ENCODE results near the gene GOLM1. TPM values are rescaled to one million over a fixed set of nuclear protein-coding genes. Genes with fewer than 3 reads are reported as not detected.
"Not testable (repeated sequence)": the region's sequence is repeated elsewhere in the genome, so short reads cannot be mapped to it uniquely, and the experiment has no call there.

GOLM1 gene
- total and polyA plus RNA-seq, 2 experiments from 2014 or later = 60.2 to 66.7 TPM

DNA sequence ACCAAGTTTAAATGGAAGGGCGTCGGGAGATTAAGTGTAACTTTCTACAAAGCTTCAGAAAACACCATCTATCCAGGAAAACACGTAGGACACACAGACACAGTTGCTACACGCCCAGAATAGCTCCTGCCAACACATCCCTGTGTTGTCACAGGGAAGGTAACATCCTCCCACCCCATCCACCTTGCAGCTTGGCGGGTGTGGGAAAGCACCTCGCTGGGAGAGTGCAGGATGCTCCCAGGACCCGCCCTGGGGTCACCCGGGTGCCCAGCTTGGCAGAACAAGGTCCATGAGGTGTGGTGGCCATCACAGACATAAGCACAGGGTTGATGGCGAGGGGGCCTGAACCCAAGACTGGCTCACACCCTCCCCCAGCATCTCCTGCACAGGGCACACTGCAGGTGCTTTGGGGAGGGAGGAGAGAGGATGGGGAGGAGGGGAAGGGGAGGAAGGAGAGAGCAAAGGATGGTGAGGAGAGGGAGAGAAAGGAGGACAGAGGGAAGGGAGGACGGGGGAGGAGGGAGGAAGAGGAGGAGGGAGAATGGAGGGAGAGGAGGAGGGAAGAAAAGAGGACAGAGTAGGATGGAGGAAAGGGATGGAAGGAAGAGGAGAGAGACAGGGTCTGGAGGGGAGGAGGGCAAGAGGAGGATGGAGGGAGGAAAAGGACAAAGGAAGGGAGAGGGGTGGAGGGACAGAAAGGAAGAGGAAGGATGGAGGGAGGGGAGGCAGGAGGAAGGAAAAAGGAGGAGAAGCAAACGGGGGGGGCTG lies 37.2 kb downstream of the GOLM1 start:
- H3K36me3 ChIP-seq = no peaks in the 10 kb centered on the region
- H3K4me3 ChIP-seq = no peak overlapping the region
- peaks cover 7% of the 10 kb centered on the region for H3K4me1 ChIP-seq (ENCODE audit: low read depth)
- H3K9me3 ChIP-seq (ENCODE audit: low read depth) = no peaks in the 10 kb centered on the region
- H3K27ac ChIP-seq = no peak overlapping the region
- DNase-seq (ENCODE audit: low read depth in 1 of 2, low spot score in 1 of 2) = no peak
- no peaks in the 10 kb centered on the region for H3K27me3 ChIP-seq
- TF ChIP-seq, protein P1, sequence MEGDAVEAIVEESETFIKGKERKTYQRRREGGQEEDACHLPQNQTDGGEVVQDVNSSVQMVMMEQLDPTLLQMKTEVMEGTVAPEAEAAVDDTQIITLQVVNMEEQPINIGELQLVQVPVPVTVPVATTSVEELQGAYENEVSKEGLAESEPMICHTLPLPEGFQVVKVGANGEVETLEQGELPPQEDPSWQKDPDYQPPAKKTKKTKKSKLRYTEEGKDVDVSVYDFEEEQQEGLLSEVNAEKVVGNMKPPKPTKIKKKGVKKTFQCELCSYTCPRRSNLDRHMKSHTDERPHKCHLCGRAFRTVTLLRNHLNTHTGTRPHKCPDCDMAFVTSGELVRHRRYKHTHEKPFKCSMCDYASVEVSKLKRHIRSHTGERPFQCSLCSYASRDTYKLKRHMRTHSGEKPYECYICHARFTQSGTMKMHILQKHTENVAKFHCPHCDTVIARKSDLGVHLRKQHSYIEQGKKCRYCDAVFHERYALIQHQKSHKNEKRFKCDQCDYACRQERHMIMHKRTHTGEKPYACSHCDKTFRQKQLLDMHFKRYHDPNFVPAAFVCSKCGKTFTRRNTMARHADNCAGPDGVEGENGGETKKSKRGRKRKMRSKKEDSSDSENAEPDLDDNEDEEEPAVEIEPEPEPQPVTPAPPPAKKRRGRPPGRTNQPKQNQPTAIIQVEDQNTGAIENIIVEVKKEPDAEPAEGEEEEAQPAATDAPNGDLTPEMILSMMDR (IDR thresholded peaks at IDR 0.05; ENCODE audit: low read depth, low read length) = no peak

DNA sequence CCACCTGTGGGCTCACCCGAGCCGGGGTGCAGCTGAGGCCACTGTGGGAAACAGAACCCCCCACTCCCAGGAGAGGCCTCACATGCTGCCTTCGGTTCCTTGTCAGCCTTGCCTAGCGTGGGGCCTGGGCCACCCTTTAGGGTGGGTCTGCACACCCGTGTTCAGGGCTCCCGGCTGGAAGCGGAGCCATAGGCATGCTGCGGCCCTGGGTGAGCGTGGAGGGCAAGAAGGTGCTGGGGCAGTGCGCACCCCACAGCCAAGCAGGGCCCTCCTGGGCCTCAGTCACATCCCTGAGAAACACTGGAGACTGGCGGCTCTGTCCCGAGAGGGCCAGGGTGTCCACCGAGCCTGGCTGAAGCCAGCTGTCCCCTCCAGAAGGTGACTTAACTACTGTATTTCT lies 41.9 kb downstream of the GOLM1 start:
- Histone ChIP-seq H3K9me3 (ENCODE audit: low read depth) (no peaks in the 10 kb centered on the region), H3K27ac (peak overlapping the region; percentile 14), H3K4me3 (no peak overlapping the region), H3K36me3 (no peaks in the 10 kb centered on the region), H3K27me3 (no peaks in the 10 kb centered on the region), H3K4me1 (ENCODE audit: low read depth) (no peaks in the 10 kb centered on the region)
- DNase-seq (ENCODE audit: low read depth in 1 of 2, low spot score in 1 of 2) = no peak
- TF ChIP-seq, protein P1 (IDR thresholded peaks at IDR 0.05; ENCODE audit: low read depth, low read length) = no peak

DNA sequence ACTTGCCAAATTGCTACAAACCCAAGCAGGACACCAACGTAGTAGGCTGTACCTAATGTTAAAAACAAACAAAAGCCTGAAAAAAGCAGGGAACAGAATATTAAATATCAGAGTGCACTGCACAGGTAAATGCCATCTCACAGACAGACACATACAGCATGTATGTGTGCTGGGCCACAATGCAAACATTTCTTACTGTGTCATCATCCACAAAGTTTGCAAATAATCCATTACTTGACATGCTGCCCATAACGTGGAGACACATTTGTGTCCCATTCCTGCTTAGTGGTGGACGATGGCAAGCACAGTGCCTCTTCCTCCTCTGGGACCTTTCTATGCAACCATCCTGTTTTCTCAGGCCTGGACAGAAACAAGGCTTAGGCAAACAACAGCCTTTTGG lies 44.7 kb downstream of the GOLM1 start:
- H3K4me3 ChIP-seq = no peak overlapping the region
- H3K27ac ChIP-seq = no peak overlapping the region
- TF ChIP-seq, protein P1 (IDR thresholded peaks at IDR 0.05; ENCODE audit: low read depth, low read length) = no peak
- no peaks in the 10 kb centered on the region for H3K4me1 ChIP-seq (ENCODE audit: low read depth)
- H3K27me3 ChIP-seq = no peaks in the 10 kb centered on the region
- H3K36me3 ChIP-seq = no peaks in the 10 kb centered on the region
- DNase-seq (ENCODE audit: low read depth in 1 of 2, low spot score in 1 of 2) = no peak
- no peaks in the 10 kb centered on the region for H3K9me3 ChIP-seq (ENCODE audit: low read depth)

DNA sequence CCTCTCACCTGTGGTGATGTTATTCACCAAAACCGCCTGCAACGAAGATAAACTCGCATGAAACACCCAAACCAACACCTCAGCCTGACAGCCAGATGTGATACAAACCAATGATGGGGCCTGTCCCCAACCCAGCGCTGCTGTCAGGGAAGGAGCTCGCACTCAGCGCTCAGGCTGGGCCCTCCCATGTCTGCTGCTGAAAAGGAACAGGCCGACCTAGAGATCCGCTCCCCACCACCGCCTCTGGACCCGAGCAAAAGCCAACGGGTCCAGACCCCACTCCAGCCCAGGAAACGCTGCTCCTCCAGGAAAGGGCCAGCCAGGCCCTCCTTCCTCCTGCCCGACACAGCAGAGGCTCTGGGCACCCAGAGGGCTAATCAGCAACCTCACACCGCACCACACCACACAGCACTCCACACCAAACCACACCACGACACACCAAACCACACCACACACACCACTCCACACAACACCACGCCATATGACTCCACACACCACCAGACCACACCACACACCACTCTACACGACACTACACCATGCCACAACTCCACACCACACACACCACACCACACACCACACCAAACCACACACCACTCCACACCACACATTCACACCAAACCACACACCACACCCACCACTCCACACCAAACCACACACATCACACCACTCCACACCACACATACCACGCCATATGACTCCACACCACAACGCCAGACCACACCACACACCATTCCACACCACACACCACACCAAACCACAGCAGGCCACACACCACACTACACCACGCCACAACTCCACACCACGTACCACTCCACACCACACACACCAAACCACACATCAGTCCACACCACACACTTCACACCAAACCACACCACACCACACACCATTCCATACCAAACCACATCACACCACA lies 46.5 kb downstream of the GOLM1 start:
- DNase-seq (ENCODE audit: low read depth in 1 of 2, low spot score in 1 of 2) = no peak
- H3K27me3 ChIP-seq = no peaks in the 10 kb centered on the region
- H3K4me1 ChIP-seq (ENCODE audit: low read depth) = no peaks in the 10 kb centered on the region
- no peak overlapping the region for H3K27ac ChIP-seq
- H3K4me3 ChIP-seq = no peak overlapping the region
- TF ChIP-seq, protein P1 (IDR thresholded peaks at IDR 0.05; ENCODE audit: low read depth, low read length) = no peak
- H3K9me3 ChIP-seq (ENCODE audit: low read depth) = no peaks in the 10 kb centered on the region
- H3K36me3 ChIP-seq = no peaks in the 10 kb centered on the region

DNA sequence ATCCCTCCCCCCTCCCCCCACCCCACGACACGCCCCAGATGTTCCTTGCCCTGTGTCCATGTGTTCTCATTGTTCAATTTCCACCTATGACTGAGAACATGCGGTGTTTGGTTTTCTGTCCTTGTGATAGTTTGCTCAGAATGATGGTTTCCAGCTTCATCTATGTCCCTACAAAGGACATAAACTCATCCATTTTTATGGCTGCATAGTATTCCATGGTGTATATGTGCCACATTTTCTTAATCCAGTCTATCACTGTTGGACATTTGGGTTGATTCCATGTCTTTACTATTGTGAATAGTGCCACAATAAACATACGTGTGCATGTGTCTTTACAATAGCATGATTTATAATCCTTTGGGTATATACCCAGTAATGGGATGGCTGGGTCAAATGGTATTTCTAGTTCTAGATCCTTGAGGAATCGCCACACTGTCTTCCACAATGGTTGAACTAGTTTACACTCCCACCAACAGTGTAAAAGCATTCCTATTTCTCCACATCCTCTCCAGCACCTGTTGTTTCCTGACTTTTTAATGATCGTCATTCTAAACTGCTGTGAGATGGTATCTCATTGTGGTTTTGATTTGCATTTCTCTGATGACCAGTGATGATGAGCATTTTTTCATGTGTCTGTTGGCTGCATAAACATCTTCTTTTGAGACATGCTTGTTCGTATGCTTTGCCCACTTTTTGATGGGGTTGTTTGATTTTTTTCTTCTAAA lies 51.2 kb downstream of the GOLM1 start:
- H3K4me3 ChIP-seq = not testable (repeated sequence)

More for the DNA sequence above, 51.2 kb downstream of the GOLM1 start:
- H3K4me1 ChIP-seq (ENCODE audit: low read depth); H3K9me3 ChIP-seq (ENCODE audit: low read depth); H3K36me3 ChIP-seq; H3K27ac ChIP-seq; H3K27me3 ChIP-seq; DNase-seq (ENCODE audit: low read depth in 1 of 2, low spot score in 1 of 2): not testable (repeated sequence)

Data from cardiac muscle cell (in vitro differentiated cells and primary cell).